WTC11 (cell line): ENCODE measurements around the gene LY6G5C.

Experiments
- ATF3 ChIP-seq: sonication (generic); formaldehyde crosslinking; conservative IDR thresholded peaks from 2 replicates; pipeline ENCODE4 v1.8.1; 2022; ENCODE audit warnings: mild to moderate bottlenecking, missing genetic modification reagents
- CTCF ChIP-seq: fragments of 200-600 bp; IDR thresholded peaks from 2 replicates; pipeline ENCODE4 v1.8.0; 2022; ENCODE audit warnings: antibody characterized with exemption
- TF ChIP-seq, protein P1 (sequence below): sonication (generic); formaldehyde crosslinking; IDR thresholded peaks from 2 replicates; pipeline ENCODE4 v1.8.1; 2022; ENCODE audit warnings: low read depth, missing genetic modification reagents, borderline replicate concordance

DNA sequence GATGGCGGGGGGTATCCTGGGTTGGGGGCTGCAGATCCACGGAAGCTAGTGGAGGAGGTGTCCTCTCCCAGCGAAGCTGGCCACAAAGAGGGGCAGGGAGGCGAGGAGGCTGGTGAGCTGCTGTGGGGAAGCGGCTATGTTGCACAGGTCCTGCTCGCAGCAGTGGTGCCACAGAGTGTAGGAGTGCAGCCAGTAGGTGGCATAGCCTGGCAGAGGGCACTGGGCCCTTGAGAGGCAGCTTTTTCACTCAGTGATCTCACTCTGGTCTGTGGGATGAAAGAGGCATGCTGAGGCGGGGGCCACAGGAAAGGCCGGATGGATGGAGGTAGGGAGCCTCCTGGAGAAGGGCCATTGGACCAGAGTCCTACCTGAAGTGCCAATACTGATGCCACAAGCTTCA lies 31.4 kb upstream of the LY6G5C start:
- TF ChIP-seq, protein P1, sequence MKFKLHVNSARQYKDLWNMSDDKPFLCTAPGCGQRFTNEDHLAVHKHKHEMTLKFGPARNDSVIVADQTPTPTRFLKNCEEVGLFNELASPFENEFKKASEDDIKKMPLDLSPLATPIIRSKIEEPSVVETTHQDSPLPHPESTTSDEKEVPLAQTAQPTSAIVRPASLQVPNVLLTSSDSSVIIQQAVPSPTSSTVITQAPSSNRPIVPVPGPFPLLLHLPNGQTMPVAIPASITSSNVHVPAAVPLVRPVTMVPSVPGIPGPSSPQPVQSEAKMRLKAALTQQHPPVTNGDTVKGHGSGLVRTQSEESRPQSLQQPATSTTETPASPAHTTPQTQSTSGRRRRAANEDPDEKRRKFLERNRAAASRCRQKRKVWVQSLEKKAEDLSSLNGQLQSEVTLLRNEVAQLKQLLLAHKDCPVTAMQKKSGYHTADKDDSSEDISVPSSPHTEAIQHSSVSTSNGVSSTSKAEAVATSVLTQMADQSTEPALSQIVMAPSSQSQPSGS: no peak
- no peak for TF ChIP-seq ATF3 (CRISPR knock-in tag)
- no peak for TF ChIP-seq CTCF
